Measurements from ENCODE around the gene SERPINB5.

DNA sequence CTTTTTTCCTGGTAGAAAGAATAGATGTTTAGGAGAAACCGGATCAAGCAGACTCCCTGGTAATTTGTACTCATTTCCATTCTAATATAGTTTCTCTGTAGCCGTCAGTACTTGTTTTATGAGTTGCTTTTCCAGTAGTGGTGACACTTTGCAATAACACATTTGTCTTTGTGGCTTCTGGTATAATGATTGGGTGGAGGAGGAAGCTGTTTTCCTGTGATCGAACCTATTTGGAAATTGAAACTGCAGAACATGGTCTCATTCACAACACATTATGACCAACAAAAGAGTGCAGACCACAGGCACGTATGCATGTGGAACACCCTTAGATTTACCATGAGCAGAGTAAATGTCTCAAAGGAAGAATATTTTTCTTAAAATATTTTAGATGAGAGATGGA is 57.9 kb downstream of the SERPINB5 start:
- TF ChIP-seq CTCF (IDR thresholded peaks at IDR 0.05): no peak
- TF ChIP-seq POLR2A (IDR thresholded peaks at IDR 0.05): no peak
- TF ChIP-seq EP300 (IDR thresholded peaks at IDR 0.05): no peak
- TF ChIP-seq POLR2AphosphoS5 (IDR thresholded peaks at IDR 0.05): no peak

Data from suprapubic skin (tissue), 4 donors.